Activated CD4-positive, alpha-beta T cell treated with anti-CD3 and anti-CD28 coated beads, Interleukin-2, amount 10 ng/mL, durations not matched to agents 24 days and 14 days (primary cell): ENCODE results near the gene STARD13. TPM values are rescaled to one million over a fixed set of nuclear protein-coding genes. Genes with fewer than 3 reads are reported as not detected.

ENCODE experiments used
- DNase-seq: peaks from one replicate; pipeline ENCODE4 v3.0.0; 2022
- H3K27ac Mint-ChIP-seq: one replicate; pipeline ENCODE4 v1.8.0; 2022; ENCODE audit warnings: mild to moderate bottlenecking, mixed read lengths
- H3K27me3 Mint-ChIP-seq: one replicate; pipeline ENCODE4 v1.8.0; 2022; ENCODE audit warnings: mixed read lengths
- H3K36me3 Mint-ChIP-seq: one replicate; pipeline ENCODE4 v1.8.0; 2022; ENCODE audit warnings: low read depth, mild to moderate bottlenecking, mixed read lengths
- H3K4me1 Mint-ChIP-seq: one replicate; pipeline ENCODE4 v1.8.0; 2021; ENCODE audit warnings: mixed read lengths
- H3K4me3 Mint-ChIP-seq: one replicate; pipeline ENCODE4 v1.8.0; 2022; ENCODE audit warnings: mild to moderate bottlenecking, moderate library complexity, mixed read lengths
- H3K9me3 Mint-ChIP-seq: one replicate; pipeline ENCODE4 v1.8.0; 2021; ENCODE audit warnings: mixed read lengths
- intact Hi-C: fragments of 100-400 bp; cut with micrococcal nuclease; formaldehyde crosslinking; loops from one replicate; pipeline ENCODE4 v1.15.1; 2023
- total RNA-seq: library from RNA; stranded (reverse); gene quantifications from 2 replicates; pipeline ENCODE4 v1.2.3, GENCODE V29; 2022

Gene STARD13
- total RNA-seq, 1 donor from 2014 or later, result 7.7 TPM

DNA sequence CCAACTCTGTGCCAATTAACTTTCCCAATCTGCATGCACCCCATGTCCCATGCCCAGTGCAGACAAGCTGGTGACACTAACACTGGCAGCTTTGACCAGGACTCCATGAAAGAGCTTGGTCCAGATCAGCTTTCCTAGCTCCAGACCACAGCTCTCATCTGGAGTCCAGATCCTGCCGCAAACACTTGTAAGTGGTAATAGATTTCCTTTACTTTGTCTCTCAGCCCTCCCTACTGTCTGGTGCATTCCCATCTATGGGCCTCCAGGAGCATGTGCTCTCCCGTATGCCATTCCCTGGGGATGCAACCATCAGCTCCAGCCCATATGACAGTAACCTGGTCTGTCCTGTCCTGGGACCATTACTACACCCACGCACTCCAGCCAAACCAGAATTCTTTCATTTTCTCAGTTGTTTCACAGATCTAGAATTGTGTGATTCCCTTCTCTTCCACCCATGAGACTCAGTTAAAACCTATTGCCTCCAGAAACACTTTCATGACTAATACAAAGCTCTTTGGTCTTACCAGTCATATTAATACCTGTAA lies 4.9 kb upstream of the STARD13 start:
- peaks cover 29% of the 10 kb centered on the region for H3K27me3 Mint-ChIP-seq
- H3K4me3 Mint-ChIP-seq, result no peak overlapping the region
- DNase-seq, result no peak
- peaks cover 9% of the 10 kb centered on the region for H3K9me3 Mint-ChIP-seq
- no peak overlapping the region for H3K27ac Mint-ChIP-seq
- H3K36me3 Mint-ChIP-seq, result no peaks in the 10 kb centered on the region
- H3K4me1 Mint-ChIP-seq, result peaks cover 11% of the 10 kb centered on the region
- intact Hi-C loops, result no loop called here

DNA sequence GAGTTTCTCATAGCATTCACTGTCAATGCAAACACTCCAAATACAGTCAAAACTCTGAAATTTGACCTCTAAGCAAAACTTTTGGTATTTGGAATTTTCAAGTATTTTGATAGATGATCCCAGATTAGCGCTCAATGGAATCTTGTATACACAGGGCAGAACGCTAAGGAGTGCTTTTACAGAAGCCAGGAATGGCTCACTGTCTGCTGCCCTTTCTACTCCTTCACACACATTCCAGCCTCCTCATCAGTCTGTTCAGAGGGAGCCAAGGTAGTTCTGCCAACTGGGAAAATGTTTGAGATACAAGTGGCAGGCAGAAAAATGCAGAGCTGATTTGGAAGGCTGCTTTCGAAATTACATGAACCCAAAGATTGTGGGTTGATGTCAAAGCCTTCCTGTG lies 4.4 kb upstream of the STARD13 start:
- intact Hi-C loops, result no loop called here
- H3K9me3 Mint-ChIP-seq, result peaks cover 9% of the 10 kb centered on the region
- H3K27ac Mint-ChIP-seq, result no peak overlapping the region
- H3K4me3 Mint-ChIP-seq, result no peak overlapping the region
- no peak for DNase-seq
- H3K4me1 Mint-ChIP-seq, result peaks cover 17% of the 10 kb centered on the region
- H3K27me3 Mint-ChIP-seq, result peaks cover 34% of the 10 kb centered on the region
- no peaks in the 10 kb centered on the region for H3K36me3 Mint-ChIP-seq

DNA sequence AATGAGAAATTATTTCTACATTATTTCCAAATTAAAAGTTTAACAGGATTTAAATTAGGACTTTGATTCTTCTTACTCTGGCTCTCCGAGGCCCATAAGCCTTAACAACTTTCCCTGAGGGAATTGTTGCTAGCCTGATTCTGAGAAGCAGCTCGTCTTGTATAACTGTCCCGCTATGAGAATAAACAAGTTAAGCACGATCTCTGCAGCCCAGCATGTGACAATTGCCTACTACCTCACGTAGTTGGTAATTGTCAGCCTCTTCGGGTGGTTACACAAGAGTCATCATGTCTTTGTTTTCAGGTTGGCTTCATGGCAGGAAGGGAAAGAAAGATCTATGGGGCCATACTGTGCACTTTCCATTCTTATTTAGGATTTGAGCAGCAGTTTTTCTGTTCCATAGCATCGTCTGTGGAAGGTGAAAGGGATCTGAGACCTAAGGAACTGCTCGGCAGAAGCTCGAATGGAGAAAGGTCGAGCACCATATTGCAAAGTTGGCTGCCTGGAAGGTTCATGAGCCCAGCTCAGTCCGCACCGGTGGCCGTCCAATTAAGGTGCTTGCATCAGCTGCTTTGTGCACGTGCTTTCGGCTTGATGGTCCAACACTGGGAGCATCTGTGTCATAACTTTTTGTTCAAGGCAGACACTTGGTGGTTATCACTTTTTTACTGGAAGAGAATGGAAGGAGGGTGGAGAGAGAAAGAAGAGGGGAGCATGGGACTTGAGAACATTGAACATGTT lies 1.8 kb upstream of the STARD13 start:
- H3K27me3 Mint-ChIP-seq, result peaks cover 45% of the 10 kb centered on the region
- intact Hi-C loops, result no loop called here
- no peak overlapping the region for H3K4me3 Mint-ChIP-seq
- no peak overlapping the region for H3K27ac Mint-ChIP-seq
- H3K36me3 Mint-ChIP-seq, result no peaks in the 10 kb centered on the region
- H3K9me3 Mint-ChIP-seq, result peaks cover 9% of the 10 kb centered on the region
- DNase-seq, result no peak
- H3K4me1 Mint-ChIP-seq, result peaks cover 17% of the 10 kb centered on the region

DNA sequence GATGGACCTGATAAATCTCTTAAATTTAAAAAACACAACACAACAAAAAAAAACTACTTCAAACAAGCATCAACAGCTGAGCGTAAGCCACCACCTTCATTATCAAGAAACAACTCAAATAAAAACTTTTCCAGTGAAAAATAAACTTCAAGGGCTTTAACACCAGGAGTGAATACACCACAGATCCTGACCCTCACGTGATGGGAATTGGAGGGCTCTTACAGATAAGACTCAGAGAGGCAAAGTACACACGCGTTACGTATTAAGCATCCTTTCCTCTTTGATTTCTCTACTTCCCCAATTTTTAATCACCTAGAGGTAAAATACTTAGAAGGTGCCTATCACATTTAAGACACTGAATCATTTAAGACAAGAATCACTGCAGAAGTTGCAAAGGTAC lies 573 bp upstream of the STARD13 start:
- peaks cover 17% of the 10 kb centered on the region for H3K4me1 Mint-ChIP-seq
- H3K36me3 Mint-ChIP-seq, result no peaks in the 10 kb centered on the region
- DNase-seq, result no peak
- H3K9me3 Mint-ChIP-seq, result peaks cover 9% of the 10 kb centered on the region
- H3K27ac Mint-ChIP-seq, result no peak overlapping the region
- peaks cover 52% of the 10 kb centered on the region for H3K27me3 Mint-ChIP-seq
- H3K4me3 Mint-ChIP-seq, result peak overlapping the region; percentile 89
- intact Hi-C loops, result no loop called here

DNA sequence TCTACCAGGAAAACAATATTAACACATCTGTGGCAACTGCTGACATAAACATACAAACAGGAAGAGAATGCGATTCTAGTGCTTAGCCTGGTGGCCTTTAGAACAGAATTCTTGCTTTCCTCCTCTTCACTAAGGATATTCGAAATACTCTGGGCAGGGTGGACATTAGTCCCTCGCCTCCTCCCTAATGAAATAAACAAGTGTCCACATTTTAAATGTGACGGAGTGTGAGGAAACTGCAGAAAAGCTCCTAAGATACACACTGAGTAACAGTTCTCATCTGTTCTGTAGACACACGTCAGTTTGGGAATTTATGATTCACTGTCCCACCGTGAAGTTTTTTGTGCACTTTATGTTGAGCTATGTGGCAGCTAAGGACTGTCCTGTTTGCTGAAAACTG lies 639 bp downstream of the STARD13 start:
- Mint-ChIP-seq H3K4me1 (peaks cover 17% of the 10 kb centered on the region), H3K27ac (no peak overlapping the region), H3K36me3 (no peaks in the 10 kb centered on the region), H3K9me3 (peaks cover 4% of the 10 kb centered on the region), H3K4me3 (peak overlapping the region; percentile 89), H3K27me3 (peaks cover 48% of the 10 kb centered on the region)
- intact Hi-C loops, result no loop called here
- no peak for DNase-seq

DNA sequence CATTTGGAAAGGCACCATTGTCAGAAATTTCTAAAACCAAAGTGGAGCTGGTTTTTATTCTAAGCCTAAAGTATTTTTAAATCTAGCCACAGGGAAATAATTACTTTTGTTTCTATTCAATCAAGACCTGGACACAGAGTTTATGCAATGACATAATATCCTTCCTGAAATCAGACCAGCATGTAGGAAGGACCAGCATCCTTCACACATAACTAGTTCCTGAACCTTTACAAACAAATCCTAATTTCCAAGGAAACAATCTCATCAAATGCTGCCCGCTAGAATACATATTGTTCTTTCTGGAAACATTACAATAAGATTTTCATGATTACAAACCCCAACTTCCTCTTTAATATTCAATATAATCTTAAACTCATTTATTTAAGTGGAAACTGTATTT lies 1.5 kb downstream of the STARD13 start:
- Mint-ChIP-seq H3K27ac (no peak overlapping the region), H3K36me3 (no peaks in the 10 kb centered on the region), H3K4me1 (peaks cover 17% of the 10 kb centered on the region), H3K9me3 (peaks cover 4% of the 10 kb centered on the region), H3K4me3 (no peak overlapping the region), H3K27me3 (peaks cover 46% of the 10 kb centered on the region)
- intact Hi-C loops, result no loop called here
- DNase-seq, result no peak

DNA sequence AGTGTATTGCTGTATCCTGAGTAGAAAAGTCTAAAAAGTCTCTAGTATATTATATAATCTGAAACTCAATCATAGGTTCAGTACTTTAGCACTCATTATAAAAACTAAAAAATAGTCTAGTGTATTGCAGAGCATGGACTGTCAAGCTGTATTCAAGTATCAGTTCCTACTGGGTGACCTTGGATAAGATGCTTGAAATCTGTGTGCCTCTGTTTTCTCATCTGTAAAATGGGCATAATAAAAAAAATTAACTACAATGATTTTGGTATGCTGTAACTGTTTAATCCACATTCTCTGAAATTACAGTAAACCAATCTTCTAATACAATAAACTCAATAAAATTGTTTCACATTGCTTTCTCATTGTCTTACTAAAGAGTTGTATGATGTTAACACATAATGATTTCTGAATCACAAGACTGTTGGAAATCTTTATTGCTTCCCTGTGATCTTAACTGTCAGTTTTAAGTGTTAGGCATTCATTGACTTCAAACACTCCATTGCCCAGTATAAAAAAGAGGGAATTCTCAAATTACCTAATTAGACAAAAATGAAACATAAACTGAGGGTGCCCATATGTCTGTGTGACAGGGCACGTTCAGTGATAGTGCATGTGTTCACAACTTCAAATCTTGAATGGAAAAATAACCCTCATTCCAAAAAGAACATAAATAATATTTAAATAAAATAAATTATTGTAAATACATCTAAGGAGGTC lies 2.2 kb downstream of the STARD13 start:
- no peak overlapping the region for H3K4me3 Mint-ChIP-seq
- DNase-seq, result no peak
- H3K27ac Mint-ChIP-seq, result no peak overlapping the region
- H3K36me3 Mint-ChIP-seq, result no peaks in the 10 kb centered on the region
- peaks cover 4% of the 10 kb centered on the region for H3K9me3 Mint-ChIP-seq
- intact Hi-C loops, result no loop called here
- peaks cover 45% of the 10 kb centered on the region for H3K27me3 Mint-ChIP-seq
- peaks cover 17% of the 10 kb centered on the region for H3K4me1 Mint-ChIP-seq

DNA sequence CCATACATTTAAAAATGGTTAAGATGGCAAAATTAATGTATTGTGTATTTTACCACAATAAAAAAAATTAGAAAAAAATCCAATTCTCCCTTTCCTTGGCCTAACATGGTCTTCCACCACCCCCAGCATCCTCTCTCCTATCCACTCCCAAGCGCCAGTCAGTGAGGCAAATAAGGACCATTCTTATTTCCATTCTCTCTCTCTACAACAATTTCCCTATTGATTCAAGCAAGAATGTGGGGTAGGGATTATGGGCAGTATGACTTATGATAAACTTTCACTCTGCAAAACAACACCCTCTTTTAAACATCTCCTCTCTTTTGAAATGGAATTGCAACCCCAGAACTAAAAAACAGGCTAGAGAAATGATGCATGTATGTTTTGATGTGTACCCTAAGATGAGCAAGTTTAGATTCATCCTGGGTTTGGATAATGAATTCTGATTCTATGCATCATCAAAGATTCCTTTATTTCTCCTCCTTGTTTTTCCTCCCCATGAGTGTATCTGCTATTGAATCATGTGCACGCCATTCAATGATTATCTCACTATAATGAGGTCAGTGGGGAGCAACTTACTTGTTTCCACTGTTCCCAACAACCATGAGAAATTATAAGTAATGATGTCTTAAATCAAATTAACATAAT lies 3.5 kb downstream of the STARD13 start:
- Mint-ChIP-seq H3K27me3 (peaks cover 36% of the 10 kb centered on the region), H3K27ac (no peak overlapping the region), H3K36me3 (no peaks in the 10 kb centered on the region), H3K4me1 (peaks cover 17% of the 10 kb centered on the region), H3K9me3 (no peaks in the 10 kb centered on the region), H3K4me3 (no peak overlapping the region)
- no peak for DNase-seq
- intact Hi-C loops, result no loop called here

DNA sequence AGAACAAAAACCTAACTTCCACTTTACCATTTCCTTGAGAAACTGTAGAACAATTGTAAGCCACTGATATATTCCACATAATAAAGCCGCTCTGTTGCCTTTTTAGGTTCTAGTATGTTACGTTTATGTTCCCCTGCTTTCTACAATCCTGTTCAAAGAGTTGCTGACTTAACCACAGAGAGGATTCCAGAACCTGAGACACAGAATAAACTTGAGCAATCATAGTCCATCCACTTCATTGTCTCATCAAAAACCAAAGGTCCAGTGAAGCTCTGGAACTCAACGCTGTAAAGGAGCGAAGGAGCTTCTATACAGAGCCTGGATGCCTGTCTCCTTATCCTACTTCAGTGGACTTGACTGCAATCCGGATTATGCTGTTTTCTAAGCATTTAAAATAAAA lies 4.6 kb downstream of the STARD13 start:
- H3K27me3 Mint-ChIP-seq, result peaks cover 29% of the 10 kb centered on the region
- no peak for DNase-seq
- H3K4me1 Mint-ChIP-seq, result peaks cover 13% of the 10 kb centered on the region
- no peak overlapping the region for H3K4me3 Mint-ChIP-seq
- H3K36me3 Mint-ChIP-seq, result no peaks in the 10 kb centered on the region
- intact Hi-C loops, result no loop called here
- no peaks in the 10 kb centered on the region for H3K9me3 Mint-ChIP-seq
- no peak overlapping the region for H3K27ac Mint-ChIP-seq

DNA sequence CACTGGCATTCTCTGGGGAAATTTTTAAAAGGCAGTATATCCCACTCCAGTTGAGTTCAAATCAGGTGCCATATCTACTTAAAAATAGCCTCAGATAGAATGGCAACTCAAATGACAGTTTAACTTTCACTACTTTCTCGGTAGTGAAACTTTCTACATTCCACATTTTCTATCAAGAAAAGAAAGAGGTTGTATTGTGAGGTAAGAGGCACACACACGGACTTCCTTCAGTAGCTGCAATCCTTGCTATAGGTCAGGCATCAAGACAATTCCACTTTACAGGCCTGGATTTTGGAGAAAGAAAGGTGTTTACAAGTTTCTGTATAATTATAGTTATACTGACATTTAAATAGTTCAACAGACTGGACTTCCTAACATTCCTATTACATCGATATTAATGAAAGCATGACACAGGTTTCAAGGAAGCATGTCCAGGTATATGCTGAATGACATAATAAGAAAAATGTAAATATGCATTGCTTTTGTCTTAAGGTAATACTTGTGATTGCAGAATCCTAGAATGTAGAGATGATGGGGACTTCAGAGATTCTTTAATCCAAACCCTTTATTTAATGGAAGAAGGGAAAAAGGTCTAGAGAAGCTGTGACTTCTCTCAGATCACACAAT lies 5.2 kb downstream of the STARD13 start:
- intact Hi-C loops, result no loop called here
- Mint-ChIP-seq H3K9me3 (no peaks in the 10 kb centered on the region), H3K4me3 (no peak overlapping the region), H3K27ac (no peak overlapping the region), H3K4me1 (peaks cover 8% of the 10 kb centered on the region), H3K27me3 (peaks cover 24% of the 10 kb centered on the region), H3K36me3 (no peaks in the 10 kb centered on the region)
- DNase-seq, result no peak

DNA sequence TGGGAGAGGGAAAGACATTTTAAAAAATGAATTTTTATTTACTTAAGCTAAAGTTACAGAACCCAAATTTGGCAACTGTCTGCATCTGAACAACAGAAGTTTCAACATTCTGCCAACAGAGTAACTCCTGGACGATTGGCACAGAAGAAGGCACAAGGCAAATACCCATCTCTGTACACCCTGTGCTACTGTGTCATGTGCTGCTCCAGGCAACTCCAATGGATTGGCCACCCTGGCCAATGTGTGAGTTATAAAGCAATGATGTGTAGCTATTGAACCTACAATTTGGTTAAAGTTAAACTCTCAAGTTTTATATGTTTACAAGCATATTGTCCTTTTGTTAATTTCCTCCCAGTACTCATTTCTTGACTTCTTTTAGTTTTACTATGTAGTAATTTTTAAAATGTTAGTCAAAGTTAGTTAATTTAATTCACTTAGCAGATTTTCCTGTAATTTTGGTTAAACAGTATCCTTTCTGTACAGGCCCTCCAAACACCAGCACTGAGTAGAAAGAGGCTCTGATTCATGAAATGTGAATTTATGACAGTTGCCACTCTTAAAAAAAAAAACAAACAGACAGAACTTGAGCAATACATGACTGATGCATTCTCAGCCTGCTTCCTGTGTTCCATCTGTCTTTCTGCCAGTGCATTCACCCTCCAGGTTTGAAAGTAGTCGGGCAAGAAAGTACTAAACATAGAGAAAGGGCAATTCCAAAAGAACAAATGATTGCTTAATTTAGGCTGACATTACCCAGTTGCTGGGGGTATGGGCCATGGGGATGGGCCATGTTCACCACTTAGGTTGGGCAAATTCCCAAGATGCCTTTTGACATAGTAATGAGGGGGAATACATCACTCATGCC lies 5.9 kb downstream of the STARD13 start:
- no peak for DNase-seq
- peaks cover under 1% of the 10 kb centered on the region for H3K4me1 Mint-ChIP-seq
- H3K27me3 Mint-ChIP-seq, result peaks cover 16% of the 10 kb centered on the region
- no peak overlapping the region for H3K4me3 Mint-ChIP-seq
- no peaks in the 10 kb centered on the region for H3K36me3 Mint-ChIP-seq
- no peaks in the 10 kb centered on the region for H3K9me3 Mint-ChIP-seq
- H3K27ac Mint-ChIP-seq, result no peak overlapping the region
- intact Hi-C loops, result no loop called here

DNA sequence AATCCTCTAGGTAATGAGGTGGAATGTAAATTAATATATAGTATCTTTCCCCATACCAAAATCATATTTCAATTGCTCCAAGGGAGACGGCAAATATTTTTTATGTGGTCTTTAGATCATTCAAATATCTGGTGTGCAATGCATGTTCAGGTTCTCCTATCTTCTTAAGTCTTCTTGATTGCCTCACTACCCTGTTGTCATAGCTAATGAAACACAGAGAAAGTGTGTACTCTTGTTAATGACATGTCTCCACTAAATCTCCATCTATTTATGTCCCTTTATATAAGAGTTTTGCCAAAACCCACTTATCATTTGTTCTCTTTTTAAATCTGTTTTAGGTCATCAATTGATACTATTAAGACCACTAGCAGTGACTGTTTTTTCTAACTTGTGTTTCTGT lies 6.6 kb downstream of the STARD13 start:
- Mint-ChIP-seq H3K9me3 (no peaks in the 10 kb centered on the region), H3K27me3 (peaks cover 12% of the 10 kb centered on the region), H3K27ac (no peak overlapping the region), H3K4me1 (no peaks in the 10 kb centered on the region), H3K4me3 (no peak overlapping the region), H3K36me3 (no peaks in the 10 kb centered on the region)
- DNase-seq, result no peak
- intact Hi-C loops, result no loop called here

DNA sequence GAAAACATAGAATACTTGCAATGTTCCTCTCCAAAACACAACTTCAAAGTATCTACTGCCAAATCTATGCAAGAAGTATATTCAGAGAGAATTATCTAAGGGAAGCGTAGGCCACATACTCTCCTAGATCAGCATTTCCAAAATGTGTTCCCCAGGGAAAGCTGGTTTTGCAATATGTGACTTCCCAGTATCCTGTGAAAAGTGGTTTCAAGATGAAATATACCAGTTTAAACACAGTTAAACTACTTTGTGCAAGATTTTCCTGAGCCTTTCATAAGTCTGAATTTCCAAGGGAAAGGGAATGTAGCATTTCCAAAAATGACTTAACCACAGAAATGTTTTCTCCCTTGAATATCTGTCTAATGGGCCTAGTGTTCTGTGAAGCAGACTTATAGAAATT lies 7.6 kb downstream of the STARD13 start:
- peaks cover 14% of the 10 kb centered on the region for H3K27me3 Mint-ChIP-seq
- no peaks in the 10 kb centered on the region for H3K9me3 Mint-ChIP-seq
- intact Hi-C loops, result no loop called here
- no peak overlapping the region for H3K4me3 Mint-ChIP-seq
- no peak overlapping the region for H3K27ac Mint-ChIP-seq
- no peak for DNase-seq
- H3K4me1 Mint-ChIP-seq, result no peaks in the 10 kb centered on the region
- H3K36me3 Mint-ChIP-seq, result no peaks in the 10 kb centered on the region
